SK-N-SH (cell line): ENCODE results near the gene ENO1. TPM values are rescaled to one million over a fixed set of nuclear protein-coding genes. Genes with fewer than 3 reads are reported as not detected.

Experiments used
- CTCF ChIA-PET: fragments of 300-600, 350-600 bp; formaldehyde crosslinking; extraction: SDS; loops from one replicate; lab custom pipeline; 2021; lab: Yijun Ruan, JAX
- POLR2A ChIA-PET: fragments of 350-600 bp; sonication (Branson Sonifier 250); formaldehyde crosslinking; extraction: SDS; loops from one replicate; lab custom pipeline; 2020; ENCODE audit warnings: antibody characterized with exemption, inconsistent platforms; lab: Yijun Ruan, JAX
- DNase-seq: peaks from one replicate; pipeline ENCODE4 v3.0.0; 2012
- H2AFZ ChIP-seq: fragments of 200-600 bp; sonication (generic); 2 replicates; pipeline ENCODE4 v1.8.1; 2016; ENCODE audit warnings: antibody characterized with exemption, mild to moderate bottlenecking, low read depth
- H3F3A ChIP-seq: fragments of 200-600 bp; sonication (generic); replicated peaks from 2 replicates; pipeline ENCODE3; 2016; ENCODE audit warnings: antibody characterized with exemption, mild to moderate bottlenecking; ENCODE audit not compliant: insufficient read depth
- H3K27ac ChIP-seq, 2 experiments: fragments of 200-500 bp in 1 of 2; fragments of 200-600 bp in 1 of 2; sonication (Bioruptor generic) in 1 of 2; sonication (generic), shearing (Covaris generic) in 1 of 2; 2 replicates each; pipeline versions ENCODE4 v1.5.1 to v1.6.1; 2014 to 2016; ENCODE audit warnings: low read depth in 2 of 2, inconsistent platforms in 1 of 2, low read length in 1 of 2, mild to moderate bottlenecking in 1 of 2, mixed read lengths in 1 of 2
- H3K27me3 ChIP-seq: fragments of 200-600 bp; sonication (generic), shearing (Covaris generic); 2 replicates; pipeline ENCODE4 v1.6.1; 2016; ENCODE audit warnings: mixed run types; ENCODE audit not compliant: insufficient read depth
- H3K36me3 ChIP-seq, 2 experiments: fragments of 200-500 bp in 1 of 2; fragments of 200-600 bp in 1 of 2; sonication (Bioruptor generic) in 1 of 2; sonication (generic) in 1 of 2; replicated peaks in 1 of 2; 2 replicates each; pipeline versions ENCODE3 to v1.5.1; 2014 to 2016; ENCODE audit warnings: low read length in 1 of 2, mild to moderate bottlenecking in 1 of 2; ENCODE audit not compliant: insufficient read depth in 2 of 2, control insufficient read depth in 1 of 2
- H3K4me1 ChIP-seq, 2 experiments: fragments of 200-500 bp in 1 of 2; fragments of 200-600 bp in 1 of 2; sonication (Bioruptor generic) in 1 of 2; sonication (generic), shearing (Covaris generic) in 1 of 2; 2 replicates each; pipeline versions ENCODE4 v1.5.1 to v1.6.1; 2014 to 2016; ENCODE audit warnings: low read depth in 1 of 2, low read length in 1 of 2, mixed run types in 1 of 2; ENCODE audit not compliant: insufficient read depth in 2 of 2, control insufficient read depth in 1 of 2
- H3K4me2 ChIP-seq: fragments of 200-600 bp; sonication (generic), shearing (Covaris generic); 2 replicates; pipeline ENCODE4 v1.6.1; 2017; ENCODE audit warnings: mixed run types
- H3K4me3 ChIP-seq, 2 experiments: fragments of 200-500 bp in 1 of 2; fragments of 200-600 bp in 1 of 2; sonication (Bioruptor generic) in 1 of 2; sonication (generic), shearing (Covaris generic) in 1 of 2; 2 replicates each; pipeline versions ENCODE4 v1.5.1 to v1.8.1; 2014 to 2016; ENCODE audit warnings: low read depth in 2 of 2, inconsistent platforms in 1 of 2, low read length in 1 of 2, mild to moderate bottlenecking in 1 of 2, mixed read lengths in 1 of 2, moderate library complexity in 1 of 2
- H3K79me2 ChIP-seq: fragments of 200-600 bp; sonication (generic); 2 replicates; pipeline ENCODE4 v1.8.1; 2017; ENCODE audit warnings: mild to moderate bottlenecking; ENCODE audit not compliant: insufficient read depth
- H3K9ac ChIP-seq: fragments of 200-600 bp; sonication (generic); 2 replicates; pipeline ENCODE4 v1.6.1; 2017; ENCODE audit warnings: mixed run types
- H3K9me2 ChIP-seq: fragments of 200-600 bp; sonication (generic); 2 replicates; pipeline ENCODE4 v1.6.1; 2017; ENCODE audit warnings: mixed run types
- H3K9me3 ChIP-seq: fragments of 200-600 bp; sonication (generic); 2 replicates; pipeline ENCODE4 v1.6.1; 2017; ENCODE audit warnings: mixed run types, mild to moderate bottlenecking, moderate library complexity
- H4K20me1 ChIP-seq: fragments of 200-600 bp; sonication (generic); 2 replicates; pipeline ENCODE4 v1.6.1; 2017; ENCODE audit warnings: mild to moderate bottlenecking, mixed run types; ENCODE audit not compliant: insufficient read depth
- EP300 ChIP-seq, 2 experiments: IDR thresholded peaks; 2 replicates each; pipeline versions ENCODE4 v1.4.0 to v1.6.1; 2012; ENCODE audit warnings: borderline replicate concordance in 1 of 2, low read depth in 1 of 2, low read length in 1 of 2
- EZH2phosphoT487 ChIP-seq: fragments of 200-600 bp; sonication (generic); IDR thresholded peaks from 2 replicates; pipeline ENCODE4 v1.6.1; 2017; ENCODE audit warnings: low read depth, mixed run types, mild to moderate bottlenecking, antibody characterized with exemption, moderate library complexity, borderline replicate concordance
- FOXJ3 ChIP-seq: sonication (generic); formaldehyde crosslinking; IDR thresholded peaks from 2 replicates; pipeline ENCODE4 v1.5.1; 2020; ENCODE audit warnings: mild to moderate bottlenecking, missing genetic modification reagents
- GABPA ChIP-seq: IDR thresholded peaks from 2 replicates; pipeline ENCODE4 v1.4.0; 2012; ENCODE audit warnings: low read depth, mild to moderate bottlenecking
- JUND ChIP-seq: IDR thresholded peaks from 2 replicates; pipeline ENCODE4 v1.4.0; 2012
- MEF2A ChIP-seq: IDR thresholded peaks from 2 replicates; pipeline ENCODE4 v1.4.0; 2012; ENCODE audit warnings: low read depth, borderline replicate concordance
- MXI1 ChIP-seq: IDR thresholded peaks from 2 replicates; pipeline ENCODE4 v1.6.1; 2012; ENCODE audit warnings: mild to moderate bottlenecking, low read depth, low read length, improper control_type of control experiment
- NRF1 ChIP-seq: IDR thresholded peaks from 2 replicates; pipeline ENCODE4 v1.6.1; 2012; ENCODE audit warnings: low read depth, mild to moderate bottlenecking, low read length
- RFX5 ChIP-seq: IDR thresholded peaks from 2 replicates; pipeline ENCODE4 v1.6.1; 2012; ENCODE audit warnings: mild to moderate bottlenecking, improper control_type of control experiment, low read length
- SIN3A ChIP-seq: IDR thresholded peaks from 2 replicates; pipeline ENCODE4 v1.6.1; 2012; ENCODE audit warnings: low read depth, mild to moderate bottlenecking, low read length, moderate library complexity, borderline replicate concordance
- TAF1 ChIP-seq: IDR thresholded peaks from 2 replicates; pipeline ENCODE4 v1.6.1; 2012; ENCODE audit warnings: low read depth, mild to moderate bottlenecking, low read length, moderate library complexity, borderline replicate concordance
- TCF12 ChIP-seq: IDR thresholded peaks from 2 replicates; pipeline ENCODE4 v1.4.0; 2012
- TEAD4 ChIP-seq: IDR thresholded peaks from 2 replicates; pipeline ENCODE4 v1.4.0; 2012; ENCODE audit warnings: mild to moderate bottlenecking, borderline replicate concordance; ENCODE audit not compliant: insufficient read depth
- YY1 ChIP-seq: IDR thresholded peaks from 2 replicates; pipeline ENCODE4 v1.4.0; 2012; ENCODE audit warnings: low read depth, mild to moderate bottlenecking
- WGBS: methylation state at CpG from one replicate; pipeline ENCODE4 v1.1.6; 2017; ENCODE audit warnings: low lambda C conversion rate; 5-methylcytosine and 5-hydroxymethylcytosine counted together
- polyA plus RNA-seq, 3 experiments: library from polyadenylated mRNA; depleted of rRNA; stranded (reverse); fragments of >200 nt; gene quantifications; 2 replicates each; pipeline ENCODE4 v1.2.3, GENCODE V29; 2012
- TF ChIP-seq, protein P1 (sequence below): fragments of 150-350 bp; IDR thresholded peaks from 2 replicates; pipeline ENCODE4 v1.6.1; 2017; ENCODE audit warnings: antibody characterized with exemption, low read length, low read depth, borderline replicate concordance
- TF ChIP-seq, protein P2 (sequence below): fragments of 200-600 bp; sonication (generic); IDR thresholded peaks from 2 replicates; pipeline ENCODE4 v1.6.1; 2017; ENCODE audit warnings: antibody characterized with exemption, mild to moderate bottlenecking, moderate library complexity
- TF ChIP-seq, protein P3 (sequence below): IDR thresholded peaks from 2 replicates; pipeline ENCODE4 v1.4.0; 2012; ENCODE audit warnings: low read depth, borderline replicate concordance

Gene ENO1
- polyA plus RNA-seq, 1 of the 3 experiments (the other 2 are of a cell fraction) = 1,599 TPM

DNA sequence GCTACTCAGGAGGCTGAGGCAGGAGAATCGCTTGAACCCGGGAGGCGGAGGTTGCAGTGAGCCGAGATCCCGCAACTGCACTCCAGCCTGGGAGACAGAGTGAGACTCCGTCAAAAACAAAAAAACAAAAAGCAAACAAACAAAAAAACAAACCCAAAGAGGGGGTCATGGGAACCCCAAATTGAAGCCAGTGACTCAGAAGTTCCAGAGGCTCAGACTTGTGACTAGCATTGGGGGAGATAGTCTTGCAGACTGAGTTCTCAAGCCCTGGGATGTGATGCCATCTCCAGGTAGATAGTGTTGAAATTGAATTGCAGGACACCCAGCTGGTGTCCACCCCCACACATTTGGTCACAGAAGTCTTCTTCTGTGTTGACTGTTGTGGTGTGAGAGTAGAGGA lies 24.9 kb upstream of the ENO1 start:
- POLR2A ChIA-PET = no interaction called here
- Histone ChIP-seq H4K20me1 (no peaks in the 10 kb centered on the region), H3K27ac (peak overlapping the region; percentile 41 to 80; a peak in 3 of 4 replicates), H3K9me3 (no peaks in the 10 kb centered on the region), H3K4me1 (peaks cover 10 to 17% of the 10 kb centered on the region in 2 experiments; a peak in 3 of 4 replicates), H3F3A (peaks cover 43% of the 10 kb centered on the region), H2AFZ (no peak overlapping the region), H3K9me2 (no peaks in the 10 kb centered on the region), H3K27me3 (no peaks in the 10 kb centered on the region), H3K9ac (no peak overlapping the region; the same call in 1 of the 2 replicates), H3K4me2 (peak overlapping the region; percentile 48), H3K79me2 (no peaks in the 10 kb centered on the region), H3K4me3 (no peak overlapping the region), H3K36me3 (no peaks in the 10 kb centered on the region)
- CTCF ChIA-PET = interaction anchor here (1.0 kb wide), 1 partner anchor 41 kb away, joined by 3 read pairs; no protein-coding TSS in a partner anchor
- no peak for DNase-seq
- WGBS = 92% methylated on average over 6 of the region's 6 CpGs
- TF ChIP-seq, protein P1, sequence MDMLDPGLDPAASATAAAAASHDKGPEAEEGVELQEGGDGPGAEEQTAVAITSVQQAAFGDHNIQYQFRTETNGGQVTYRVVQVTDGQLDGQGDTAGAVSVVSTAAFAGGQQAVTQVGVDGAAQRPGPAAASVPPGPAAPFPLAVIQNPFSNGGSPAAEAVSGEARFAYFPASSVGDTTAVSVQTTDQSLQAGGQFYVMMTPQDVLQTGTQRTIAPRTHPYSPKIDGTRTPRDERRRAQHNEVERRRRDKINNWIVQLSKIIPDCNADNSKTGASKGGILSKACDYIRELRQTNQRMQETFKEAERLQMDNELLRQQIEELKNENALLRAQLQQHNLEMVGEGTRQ = no peak
- TF ChIP-seq GABPA = no peak
- TF ChIP-seq MXI1 = no peak
- TF ChIP-seq MEF2A = no peak
- no peak for TF ChIP-seq EZH2phosphoT487
- no peak for TF ChIP-seq YY1
- no peak for TF ChIP-seq RFX5
- no peak for TF ChIP-seq FOXJ3 (CRISPR knock-in tag)
- TF ChIP-seq SIN3A = no peak
- TF ChIP-seq TCF12 = no peak
- TF ChIP-seq TEAD4 = no peak
- no peak for TF ChIP-seq JUND
- TF ChIP-seq, protein P2, sequence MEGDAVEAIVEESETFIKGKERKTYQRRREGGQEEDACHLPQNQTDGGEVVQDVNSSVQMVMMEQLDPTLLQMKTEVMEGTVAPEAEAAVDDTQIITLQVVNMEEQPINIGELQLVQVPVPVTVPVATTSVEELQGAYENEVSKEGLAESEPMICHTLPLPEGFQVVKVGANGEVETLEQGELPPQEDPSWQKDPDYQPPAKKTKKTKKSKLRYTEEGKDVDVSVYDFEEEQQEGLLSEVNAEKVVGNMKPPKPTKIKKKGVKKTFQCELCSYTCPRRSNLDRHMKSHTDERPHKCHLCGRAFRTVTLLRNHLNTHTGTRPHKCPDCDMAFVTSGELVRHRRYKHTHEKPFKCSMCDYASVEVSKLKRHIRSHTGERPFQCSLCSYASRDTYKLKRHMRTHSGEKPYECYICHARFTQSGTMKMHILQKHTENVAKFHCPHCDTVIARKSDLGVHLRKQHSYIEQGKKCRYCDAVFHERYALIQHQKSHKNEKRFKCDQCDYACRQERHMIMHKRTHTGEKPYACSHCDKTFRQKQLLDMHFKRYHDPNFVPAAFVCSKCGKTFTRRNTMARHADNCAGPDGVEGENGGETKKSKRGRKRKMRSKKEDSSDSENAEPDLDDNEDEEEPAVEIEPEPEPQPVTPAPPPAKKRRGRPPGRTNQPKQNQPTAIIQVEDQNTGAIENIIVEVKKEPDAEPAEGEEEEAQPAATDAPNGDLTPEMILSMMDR = no peak
- TF ChIP-seq TAF1 = no peak
- TF ChIP-seq, protein P3, sequence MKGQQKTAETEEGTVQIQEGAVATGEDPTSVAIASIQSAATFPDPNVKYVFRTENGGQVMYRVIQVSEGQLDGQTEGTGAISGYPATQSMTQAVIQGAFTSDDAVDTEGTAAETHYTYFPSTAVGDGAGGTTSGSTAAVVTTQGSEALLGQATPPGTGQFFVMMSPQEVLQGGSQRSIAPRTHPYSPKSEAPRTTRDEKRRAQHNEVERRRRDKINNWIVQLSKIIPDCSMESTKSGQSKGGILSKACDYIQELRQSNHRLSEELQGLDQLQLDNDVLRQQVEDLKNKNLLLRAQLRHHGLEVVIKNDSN = no peak
- TF ChIP-seq NRF1 = no peak
- TF ChIP-seq EP300 (IDR thresholded peaks at IDR 0.05; ENCODE audit: borderline replicate concordance in 1 of 2, low read depth in 1 of 2, low read length in 1 of 2) = no peak
